Activated T-cell treated with anti-CD3 and anti-CD28 coated beads for 1 hour (primary cell): ENCODE results near the gene COX20.
"Not testable (repeated sequence)": the region's sequence is repeated elsewhere in the genome, so short reads cannot be mapped to it uniquely, and the experiment has no call there.

ENCODE experiments used
- DNase-seq: peaks from one replicate; pipeline ENCODE4 v3.0.0-alpha.2; 2020; ENCODE audit warnings: low read depth

The COX20 gene

GRCh38 chr1:244822878-244823277 lies 12.6 kb upstream of the COX20 start:
- DNase-seq: no peak

GRCh38 chr1:244826712-244827111 lies 8.7 kb upstream of the COX20 start:
- no peak for DNase-seq

GRCh38 chr1:244830639-244831038 lies 4.8 kb upstream of the COX20 start:
- no peak for DNase-seq

GRCh38 chr1:244833260-244833659 lies 2.2 kb upstream of the COX20 start:
- DNase-seq: not testable (repeated sequence)

- peak; percentile 26 for DNase-seq
These were observed 1.5 kb upstream of the COX20 start for GRCh38 chr1:244833734-244834542.

GRCh38 chr1:244834543-244835275 lies 749 bp upstream of the COX20 start:
- DNase-seq: peak; percentile 73

- DNase-seq: no peak
These were observed 670 bp downstream of the COX20 start for GRCh38 chr1:244836135-244836521.

- no peak for DNase-seq
These were observed 1.1 kb downstream of the COX20 start for GRCh38 chr1:244836584-244836983.

- no peak for DNase-seq
These were observed 2.3 kb downstream of the COX20 start for GRCh38 chr1:244837597-244838258.

GRCh38 chr1:244839656-244840055 lies 4.2 kb downstream of the COX20 start:
- DNase-seq: no peak

- DNase-seq: no peak
These were observed 4.8 kb downstream of the COX20 start for GRCh38 chr1:244840219-244840794.

- DNase-seq: no peak
These were observed 5.9 kb downstream of the COX20 start for GRCh38 chr1:244841273-244841927.

GRCh38 chr1:244843148-244843978 lies 7.9 kb downstream of the COX20 start:
- no peak for DNase-seq

- no peak for DNase-seq
These were observed 9.0 kb downstream of the COX20 start for GRCh38 chr1:244844155-244845121.

- DNase-seq: no peak
These were observed 11.2 kb downstream of the COX20 start for GRCh38 chr1:244846653-244847052.

GRCh38 chr1:244849189-244849866 lies 13.9 kb downstream of the COX20 start:
- DNase-seq: no peak

- no peak for DNase-seq
These were observed 14.8 kb downstream of the COX20 start for GRCh38 chr1:244850099-244850852.

GRCh38 chr1:244850896-244851295 lies 15.4 kb downstream of the COX20 start:
- no peak for DNase-seq
